ENCODE data around the gene ZNF718.

DNA sequence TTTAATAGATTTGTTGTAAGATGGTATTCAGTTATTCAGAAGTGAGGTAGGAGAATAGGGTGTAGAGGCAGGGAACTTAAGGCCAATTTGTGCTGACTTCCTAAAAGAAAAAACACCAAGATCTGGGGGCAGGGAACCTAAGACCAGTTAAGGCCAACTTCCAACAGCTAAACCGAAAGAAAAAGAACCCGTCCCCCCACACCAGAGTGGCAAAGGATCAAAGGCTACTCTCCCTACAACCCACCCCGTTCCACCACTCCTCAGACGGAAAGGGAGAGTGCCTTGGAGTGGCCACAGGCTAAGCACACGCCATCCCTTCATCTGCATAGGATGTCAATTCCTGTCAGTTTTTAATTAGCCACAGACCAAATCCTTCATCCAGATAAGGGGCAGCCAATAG is 3.7 kb upstream of the ZNF718 start:
- TF ChIP-seq, protein P1, sequence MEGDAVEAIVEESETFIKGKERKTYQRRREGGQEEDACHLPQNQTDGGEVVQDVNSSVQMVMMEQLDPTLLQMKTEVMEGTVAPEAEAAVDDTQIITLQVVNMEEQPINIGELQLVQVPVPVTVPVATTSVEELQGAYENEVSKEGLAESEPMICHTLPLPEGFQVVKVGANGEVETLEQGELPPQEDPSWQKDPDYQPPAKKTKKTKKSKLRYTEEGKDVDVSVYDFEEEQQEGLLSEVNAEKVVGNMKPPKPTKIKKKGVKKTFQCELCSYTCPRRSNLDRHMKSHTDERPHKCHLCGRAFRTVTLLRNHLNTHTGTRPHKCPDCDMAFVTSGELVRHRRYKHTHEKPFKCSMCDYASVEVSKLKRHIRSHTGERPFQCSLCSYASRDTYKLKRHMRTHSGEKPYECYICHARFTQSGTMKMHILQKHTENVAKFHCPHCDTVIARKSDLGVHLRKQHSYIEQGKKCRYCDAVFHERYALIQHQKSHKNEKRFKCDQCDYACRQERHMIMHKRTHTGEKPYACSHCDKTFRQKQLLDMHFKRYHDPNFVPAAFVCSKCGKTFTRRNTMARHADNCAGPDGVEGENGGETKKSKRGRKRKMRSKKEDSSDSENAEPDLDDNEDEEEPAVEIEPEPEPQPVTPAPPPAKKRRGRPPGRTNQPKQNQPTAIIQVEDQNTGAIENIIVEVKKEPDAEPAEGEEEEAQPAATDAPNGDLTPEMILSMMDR (IDR thresholded peaks at IDR 0.05) = no peak
- TF ChIP-seq POLR2A (IDR thresholded peaks at IDR 0.05) (no peak), POLR2AphosphoS5 (IDR thresholded peaks at IDR 0.05) (no peak)
